CD14-positive monocyte (primary cell): ENCODE measurements around the gene ABCB6. TPM values are rescaled to one million over a fixed set of nuclear protein-coding genes. Genes with fewer than 3 reads are reported as not detected.

ENCODE experiments used
- DNase-seq, 3 donors: peaks; one replicate each; pipeline ENCODE4 v3.0.0-alpha.2; 2011 to 2022
- H2AFZ ChIP-seq: 2 replicates; pipeline ENCODE4 v1.6.0; 2012; ENCODE audit warnings: mild to moderate bottlenecking, low read depth, low read length, inconsistent platforms; ENCODE audit not compliant: insufficient read depth, poor library complexity, severe bottlenecking
- H3K27ac ChIP-seq, 2 donors: 1 replicate in 1 of 2; 2 replicates in 1 of 2; pipeline ENCODE4 v1.5.1; 2012 to 2013; ENCODE audit warnings: low read length in 2 of 2, control low read depth in 1 of 2, inconsistent platforms in 1 of 2, low read depth in 1 of 2, mild to moderate bottlenecking in 1 of 2
- H3K27me3 ChIP-seq, 2 donors: one replicate each; pipeline versions ENCODE4 v1.6.0 to v1.6.1; 2011 to 2013; ENCODE audit warnings: low read length in 2 of 2; ENCODE audit not compliant: control insufficient read depth in 2 of 2, insufficient read depth in 2 of 2
- H3K36me3 ChIP-seq, 2 donors: replicated peaks in 1 of 2; 1 replicate in 1 of 2; 2 replicates in 1 of 2; pipeline versions ENCODE4 v1.5.1 to v1.6.1; 2012 to 2013; ENCODE audit warnings: low read length in 2 of 2, control low read depth in 1 of 2, inconsistent platforms in 1 of 2, mild to moderate bottlenecking in 1 of 2; ENCODE audit not compliant: insufficient read depth in 2 of 2, control insufficient read depth in 1 of 2
- H3K4me1 ChIP-seq, 2 donors: 1 replicate in 1 of 2; 2 replicates in 1 of 2; pipeline versions ENCODE4 v1.5.1 to v1.6.1; 2012 to 2013; ENCODE audit warnings: low read length in 2 of 2, control low read depth in 1 of 2, inconsistent platforms in 1 of 2, mild to moderate bottlenecking in 1 of 2, moderate library complexity in 1 of 2; ENCODE audit not compliant: insufficient read depth in 2 of 2, control insufficient read depth in 1 of 2
- H3K4me2 ChIP-seq: replicated peaks from 2 replicates; pipeline ENCODE3; 2012; ENCODE audit warnings: low read length, moderate library complexity, mild to moderate bottlenecking; ENCODE audit not compliant: poor library complexity, severe bottlenecking; ENCODE audit errors: extremely low read depth
- H3K4me3 ChIP-seq, 3 experiments: fragments of 200-600 bp in 1 of 3; sonication (generic) in 1 of 3; replicated peaks in 1 of 3; 1 replicate in 2 of 3; 2 replicates in 1 of 3; pipeline ENCODE4 v1.5.1; 2011 to 2013; ENCODE audit warnings: low read length in 3 of 3, mild to moderate bottlenecking in 3 of 3, control low read depth in 2 of 3, low read depth in 2 of 3, inconsistent platforms in 1 of 3, moderate library complexity in 1 of 3
- H3K79me2 ChIP-seq: 2 replicates; pipeline ENCODE4 v1.6.0; 2012; ENCODE audit warnings: mild to moderate bottlenecking, control low read depth, inconsistent platforms, low read length, moderate library complexity; ENCODE audit not compliant: insufficient read depth
- H3K9ac ChIP-seq: 2 replicates; pipeline ENCODE4 v1.6.0; 2017; ENCODE audit warnings: low read length, mild to moderate bottlenecking; ENCODE audit not compliant: insufficient read depth, poor library complexity, severe bottlenecking
- H3K9me3 ChIP-seq, 2 donors: replicated peaks in 1 of 2; 1 replicate in 1 of 2; 2 replicates in 1 of 2; pipeline versions ENCODE4 v1.5.1 to v1.6.1; 2012 to 2013; ENCODE audit warnings: low read length in 2 of 2, control low read depth in 1 of 2; ENCODE audit not compliant: control insufficient read depth in 1 of 2, insufficient read depth in 1 of 2
- H4K20me1 ChIP-seq: 2 replicates; pipeline ENCODE4 v1.6.0; 2012; ENCODE audit warnings: mild to moderate bottlenecking, low read length, control low read depth, moderate library complexity; ENCODE audit not compliant: insufficient read depth
- H3K27ac Mint-ChIP-seq, 7 donors: one replicate each; pipeline ENCODE4 v1.8.0; 2020; ENCODE audit warnings: mild to moderate bottlenecking in 7 of 7, mixed read lengths in 7 of 7, moderate library complexity in 6 of 7, inconsistent platforms in 2 of 7
- H3K27me3 Mint-ChIP-seq, 3 donors: one replicate each; pipeline ENCODE4 v1.8.0; 2021 to 2022; ENCODE audit warnings: low read depth in 3 of 3, mild to moderate bottlenecking in 3 of 3, mixed read lengths in 3 of 3, moderate library complexity in 3 of 3, inconsistent platforms in 1 of 3
- H3K36me3 Mint-ChIP-seq, 2 donors: one replicate each; pipeline ENCODE4 v1.8.0; 2020; ENCODE audit warnings: mixed read lengths in 2 of 2, inconsistent platforms in 1 of 2, mild to moderate bottlenecking in 1 of 2
- H3K4me1 Mint-ChIP-seq: one replicate; pipeline ENCODE4 v1.8.0; 2020; ENCODE audit warnings: mild to moderate bottlenecking, mixed read lengths
- H3K4me3 Mint-ChIP-seq, 2 donors: one replicate each; pipeline ENCODE4 v1.8.0; 2020; ENCODE audit warnings: mild to moderate bottlenecking in 2 of 2, mixed read lengths in 2 of 2, moderate library complexity in 1 of 2
- H3K9me3 Mint-ChIP-seq, 7 donors: one replicate each; pipeline ENCODE4 v1.8.0; 2020 to 2022; ENCODE audit warnings: mixed read lengths in 7 of 7, mild to moderate bottlenecking in 6 of 7, moderate library complexity in 6 of 7, inconsistent platforms in 2 of 7
- WGBS: methylation state at CpG from one replicate; pipeline ENCODE4 v1.1.5; 2013; ENCODE audit warnings: missing lambda C conversion rate; ENCODE audit not compliant: insufficient coverage; 5-methylcytosine and 5-hydroxymethylcytosine counted together
- intact Hi-C, 2 donors: fragments of 100-400 bp; cut with micrococcal nuclease; formaldehyde crosslinking; loops; one replicate each; pipeline versions ENCODE4 v1.15.0 to v1.15.1; 2023
- polyA plus RNA-seq, 3 donors: library from polyadenylated mRNA; depleted of rRNA in 1 of 3; unstranded in 2 of 3; stranded (reverse) in 1 of 3; fragments of 300-500 nt in 2 of 3; fragments of >200 nt in 1 of 3; fragmentation: Illumina TruSeq in 2 of 3; gene quantifications; 1 replicate in 2 of 3; 2 replicates in 1 of 3; pipeline ENCODE4 v1.2.3, GENCODE V29; 2012 to 2021
- TF ChIP-seq, protein P1 (sequence below): fragments of 200-600 bp; IDR thresholded peaks from one replicate; pipeline ENCODE4 v1.8.0; 2022; ENCODE audit warnings: antibody characterized with exemption, mild to moderate bottlenecking

Gene ABCB6
- polyA plus RNA-seq, 3 donors, result 0.28 to 4.8 (median 0.58) TPM

DNA sequence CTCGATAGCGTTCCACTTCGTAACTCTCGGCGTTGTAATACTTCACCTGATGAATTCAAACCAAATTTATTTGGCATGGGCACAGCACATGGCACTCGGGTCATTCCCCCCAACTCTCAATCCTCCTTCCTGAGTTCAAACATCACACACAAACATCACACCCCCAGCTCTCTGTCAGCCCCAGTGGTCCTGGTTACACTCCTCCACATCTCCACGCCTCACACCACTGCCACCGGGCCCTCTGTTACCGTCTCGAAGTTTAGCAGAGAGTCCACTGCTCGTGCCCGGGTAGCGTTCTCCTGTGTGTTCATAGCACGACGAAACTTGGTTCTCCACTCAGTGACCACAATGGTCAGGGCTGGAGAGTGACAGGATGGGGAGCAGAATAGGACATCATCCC lies 4.6 kb downstream of the ABCB6 start:
- no peak for DNase-seq
- Histone ChIP-seq H3K36me3 (peaks cover under 1 to 16% of the 10 kb centered on the region in 2 donors), H3K4me2 (no peak overlapping the region), H3K9ac (no peak overlapping the region), H3K9me3 (no peaks in the 10 kb centered on the region), H2AFZ (no peak overlapping the region), H3K27ac (no peak overlapping the region), H3K79me2 (no peaks in the 10 kb centered on the region), H3K4me1 (peaks cover 26 to 28% of the 10 kb centered on the region in 2 donors), H4K20me1 (peaks cover 10% of the 10 kb centered on the region), H3K4me3 (no peak overlapping the region), H3K27me3 (peaks cover 0 to 9% of the 10 kb centered on the region in 2 donors)
- H3K9me3 Mint-ChIP-seq, result peaks cover 0 to 2% (median 0%) of the 10 kb centered on the region in 7 donors
- peaks cover 36 to 37% of the 10 kb centered on the region in 2 donors for H3K36me3 Mint-ChIP-seq
- TF ChIP-seq, protein P1, sequence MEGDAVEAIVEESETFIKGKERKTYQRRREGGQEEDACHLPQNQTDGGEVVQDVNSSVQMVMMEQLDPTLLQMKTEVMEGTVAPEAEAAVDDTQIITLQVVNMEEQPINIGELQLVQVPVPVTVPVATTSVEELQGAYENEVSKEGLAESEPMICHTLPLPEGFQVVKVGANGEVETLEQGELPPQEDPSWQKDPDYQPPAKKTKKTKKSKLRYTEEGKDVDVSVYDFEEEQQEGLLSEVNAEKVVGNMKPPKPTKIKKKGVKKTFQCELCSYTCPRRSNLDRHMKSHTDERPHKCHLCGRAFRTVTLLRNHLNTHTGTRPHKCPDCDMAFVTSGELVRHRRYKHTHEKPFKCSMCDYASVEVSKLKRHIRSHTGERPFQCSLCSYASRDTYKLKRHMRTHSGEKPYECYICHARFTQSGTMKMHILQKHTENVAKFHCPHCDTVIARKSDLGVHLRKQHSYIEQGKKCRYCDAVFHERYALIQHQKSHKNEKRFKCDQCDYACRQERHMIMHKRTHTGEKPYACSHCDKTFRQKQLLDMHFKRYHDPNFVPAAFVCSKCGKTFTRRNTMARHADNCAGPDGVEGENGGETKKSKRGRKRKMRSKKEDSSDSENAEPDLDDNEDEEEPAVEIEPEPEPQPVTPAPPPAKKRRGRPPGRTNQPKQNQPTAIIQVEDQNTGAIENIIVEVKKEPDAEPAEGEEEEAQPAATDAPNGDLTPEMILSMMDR, result no peak
- no peak overlapping the region for H3K4me3 Mint-ChIP-seq
- peaks cover 35% of the 10 kb centered on the region for H3K4me1 Mint-ChIP-seq
- peaks cover 13 to 21% (median 19%) of the 10 kb centered on the region in 3 donors for H3K27me3 Mint-ChIP-seq
- WGBS, result over 99% methylated on average over 7 of the region's 15 CpGs
- intact Hi-C loops, result loop anchor here in 1 of 2 donors (5.0 kb wide), 1 partner anchor 52 kb away; the partner anchor contains the start of gene NHEJ1
- H3K27ac Mint-ChIP-seq, result no peak overlapping the region

DNA sequence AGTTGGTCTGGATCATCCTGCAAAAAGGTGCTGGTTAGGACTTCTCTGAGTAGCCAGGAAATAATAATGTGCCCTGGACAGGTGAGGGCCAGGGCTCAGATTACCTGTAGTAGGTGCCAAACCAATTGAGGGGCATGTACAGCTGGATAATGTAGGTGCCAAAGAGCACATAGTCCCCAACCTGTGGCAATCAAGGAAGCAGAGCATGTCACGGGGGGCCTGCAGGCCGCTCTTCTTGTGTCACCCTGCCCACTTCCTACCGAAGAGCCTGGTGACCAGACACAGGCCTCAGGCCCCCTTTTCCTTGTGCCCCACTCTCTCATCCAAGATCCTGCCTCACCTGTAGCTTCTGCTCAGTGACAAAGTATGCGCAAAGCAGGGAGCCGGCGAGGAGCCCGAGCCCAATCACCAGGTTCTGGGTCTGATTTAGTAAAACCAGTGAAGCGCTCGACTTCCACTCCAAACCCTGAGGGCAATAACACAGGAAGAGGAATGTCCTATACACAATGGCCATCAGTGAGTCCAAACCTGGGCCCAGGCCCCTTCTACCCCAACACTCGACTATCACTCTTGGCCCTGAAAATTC lies 5.2 kb downstream of the ABCB6 start:
- no peak overlapping the region for H2AFZ ChIP-seq
- peaks cover 20 to 22% of the 10 kb centered on the region in 2 donors for H3K4me1 ChIP-seq
- Mint-ChIP-seq H3K4me3 (no peak overlapping the region), H3K4me1 (peaks cover 36% of the 10 kb centered on the region), H3K27ac (no peak overlapping the region), H3K9me3 (peaks cover 0 to 2% (median 0%) of the 10 kb centered on the region in 7 donors), H3K27me3 (peaks cover 10 to 19% (median 19%) of the 10 kb centered on the region in 3 donors), H3K36me3 (peaks cover 41 to 42% of the 10 kb centered on the region in 2 donors)
- no peak for DNase-seq
- WGBS, result 71% methylated on average over 5 of the region's 10 CpGs
- no peaks in the 10 kb centered on the region for H3K9me3 ChIP-seq
- peaks cover 6 to 21% of the 10 kb centered on the region in 2 donors for H3K36me3 ChIP-seq
- intact Hi-C loops, result loop anchor here in 1 of 2 donors (5.0 kb wide), 1 partner anchor 51 kb away; the partner anchor contains the start of gene NHEJ1
- H4K20me1 ChIP-seq, result peaks cover 6% of the 10 kb centered on the region
- peaks cover 0 to 9% of the 10 kb centered on the region in 2 donors for H3K27me3 ChIP-seq
- H3K9ac ChIP-seq, result no peak overlapping the region
- TF ChIP-seq, protein P1, result no peak
- H3K4me3 ChIP-seq, result no peak overlapping the region
- H3K27ac ChIP-seq, result no peak overlapping the region
- H3K79me2 ChIP-seq, result no peaks in the 10 kb centered on the region
- no peak overlapping the region for H3K4me2 ChIP-seq
